Esophagus squamous epithelium (tissue), 5 donors: ENCODE results near the gene NET1. TPM values are rescaled to one million over a fixed set of nuclear protein-coding genes. Genes with fewer than 3 reads are reported as not detected.

Experiments used
- DNase-seq: peaks from one replicate; lab custom pipeline; 2025; lab: John Stamatoyannopoulos, UW
- H3K27ac ChIP-seq, 4 donors: fragments of 200-600 bp; sonication (generic); one replicate each; pipeline ENCODE4 v1.5.1; 2016 to 2019; ENCODE audit warnings: mild to moderate bottlenecking in 1 of 4
- H3K27me3 ChIP-seq, 4 donors: fragments of 200-600 bp; sonication (generic); 1 replicate in 3 of 4; 2 replicates in 1 of 4; pipeline versions ENCODE4 v1.5.1 to v1.6.0; 2017 to 2021; ENCODE audit warnings: antibody characterized with exemption in 1 of 4
- H3K36me3 ChIP-seq, 3 donors: fragments of 200-600 bp; sonication (generic); one replicate each; pipeline ENCODE4 v1.5.1; 2016 to 2019
- H3K4me1 ChIP-seq, 3 donors: fragments of 200-600 bp; sonication (generic); one replicate each; pipeline ENCODE4 v1.5.1; 2017 to 2019
- H3K4me3 ChIP-seq, 4 donors: fragments of 200-600 bp; sonication (generic); 1 replicate in 3 of 4; 2 replicates in 1 of 4; pipeline ENCODE4 v1.5.1; 2016 to 2019; ENCODE audit warnings: mild to moderate bottlenecking in 2 of 4, moderate library complexity in 1 of 4
- H3K9me3 ChIP-seq, 3 donors: fragments of 200-600 bp; sonication (generic); one replicate each; pipeline ENCODE4 v1.5.1; 2016 to 2019
- CTCF ChIP-seq, 6 experiments: fragments of 450-650 bp in 4 of 6; fragments of 200-600 bp in 2 of 6; sonication (generic) in 2 of 6; IDR thresholded peaks; one replicate each; pipeline ENCODE4 v1.5.1; 2016 to 2019; ENCODE audit warnings: antibody characterized with exemption in 6 of 6, mild to moderate bottlenecking in 4 of 6, moderate library complexity in 4 of 6
- POLR2A ChIP-seq, 4 donors: fragments of 450-650 bp; IDR thresholded peaks; one replicate each; pipeline ENCODE4 v1.6.1; 2017; ENCODE audit warnings: antibody characterized with exemption in 4 of 4, mild to moderate bottlenecking in 4 of 4, moderate library complexity in 3 of 4
- WGBS, 2 donors: methylation state at CpG; one replicate each; pipeline ENCODE4 v1.1.5; 2018; 5-methylcytosine and 5-hydroxymethylcytosine counted together
- intact Hi-C: fragments of 100-400 bp; cut with DNase I; formaldehyde crosslinking; loops from one replicate; pipeline ENCODE4 v1.15.0; 2022
- total RNA-seq, 4 donors: library from RNA; depleted of rRNA; stranded (reverse); fragments of >200 nt; gene quantifications; one replicate each; pipeline ENCODE4 v1.1.0, GENCODE V29; 2016
- donor health status: DM: yes; HTN: yes; CAD: no.

NET1 gene
- total RNA-seq, 4 donors from 2014 or later: 77.8 to 170 (median 107) TPM

- 53 to 59% methylated on average over 5 of the region's 5 CpGs for WGBS, 2 donors
- no peak for TF ChIP-seq POLR2A (IDR thresholded peaks at IDR 0.05)
- peak in 1 of 6 experiments; percentile 30 for TF ChIP-seq CTCF (IDR thresholded peaks at IDR 0.05)
- no peaks in the 10 kb centered on the region for H3K9me3 ChIP-seq
- intact Hi-C loops: no loop called here
- H3K4me3 ChIP-seq: no peak overlapping the region
- peaks cover 13 to 61% (median 33%) of the 10 kb centered on the region in 3 donors for H3K4me1 ChIP-seq
- H3K27ac ChIP-seq: no peak overlapping the region
- no peak for DNase-seq
- H3K36me3 ChIP-seq: peaks cover 0 to 12% (median 0%) of the 10 kb centered on the region in 3 donors
- no peaks in the 10 kb centered on the region for H3K27me3 ChIP-seq
Measured at GRCh38 chr10:5464546-5464945, 52.2 kb downstream of the NET1 start.

GRCh38 chr10:5465976-5466450, 53.7 kb downstream of the NET1 start:
- Histone ChIP-seq H3K4me1 (peaks cover 13 to 61% (median 33%) of the 10 kb centered on the region in 3 donors), H3K27ac (peak overlapping the region; percentile 62 to 82 (median 72)), H3K4me3 (no peak overlapping the region), H3K36me3 (no peaks in the 10 kb centered on the region), H3K27me3 (no peaks in the 10 kb centered on the region), H3K9me3 (no peaks in the 10 kb centered on the region)
- DNase-seq: no peak
- TF ChIP-seq CTCF (IDR thresholded peaks at IDR 0.05) (no peak), POLR2A (IDR thresholded peaks at IDR 0.05) (no peak)
- WGBS, 2 donors: 25 to 58% methylated on average over 4 to 8 of the region's 12 CpGs
- intact Hi-C loops: no loop called here

GRCh38 chr10:5466451-5467206, 54.3 kb downstream of the NET1 start:
- Histone ChIP-seq H3K9me3 (no peaks in the 10 kb centered on the region), H3K27me3 (no peaks in the 10 kb centered on the region), H3K36me3 (no peaks in the 10 kb centered on the region), H3K4me3 (no peak overlapping the region), H3K4me1 (peaks cover 13 to 60% (median 33%) of the 10 kb centered on the region in 3 donors), H3K27ac (peak overlapping the region; percentile 62 to 82 (median 72))
- WGBS, 2 donors: 24 to 36% methylated on average over 14 to 16 of the region's 18 CpGs
- intact Hi-C loops: no loop called here
- DNase-seq: no peak
- TF ChIP-seq POLR2A (IDR thresholded peaks at IDR 0.05) (peak in 1 of 4 donors; percentile 5), CTCF (IDR thresholded peaks at IDR 0.05) (no peak)

- peaks cover 13 to 54% (median 28%) of the 10 kb centered on the region in 3 donors for H3K4me1 ChIP-seq
- H3K9me3 ChIP-seq: no peaks in the 10 kb centered on the region
- no peaks in the 10 kb centered on the region for H3K36me3 ChIP-seq
- TF ChIP-seq POLR2A (IDR thresholded peaks at IDR 0.05): no peak
- TF ChIP-seq CTCF (IDR thresholded peaks at IDR 0.05): peak in 1 of 6 experiments; percentile 13
- H3K4me3 ChIP-seq: no peak overlapping the region
- H3K27ac ChIP-seq: peak overlapping the region; percentile 62 to 82 (median 72)
- no peak for DNase-seq
- no peaks in the 10 kb centered on the region for H3K27me3 ChIP-seq
- intact Hi-C loops: no loop called here
- WGBS, 2 donors: 40 to 46% methylated on average over 8 of the region's 8 CpGs
Measured at GRCh38 chr10:5467207-5467535, 54.8 kb downstream of the NET1 start.

GRCh38 chr10:5467634-5468255, 55.4 kb downstream of the NET1 start:
- no peaks in the 10 kb centered on the region for H3K9me3 ChIP-seq
- no peaks in the 10 kb centered on the region for H3K36me3 ChIP-seq
- no peaks in the 10 kb centered on the region for H3K27me3 ChIP-seq
- no peak for DNase-seq
- H3K4me1 ChIP-seq: peaks cover 13 to 49% (median 23%) of the 10 kb centered on the region in 3 donors
- 64 to 71% methylated on average over 4 to 6 of the region's 6 CpGs for WGBS, 2 donors
- peak overlapping the region; percentile 62 to 82 (median 72) for H3K27ac ChIP-seq
- intact Hi-C loops: no loop called here
- H3K4me3 ChIP-seq: no peak overlapping the region
- TF ChIP-seq POLR2A (IDR thresholded peaks at IDR 0.05) (no peak), CTCF (IDR thresholded peaks at IDR 0.05) (no peak)
